Ovary (tissue), 3 donors: ENCODE results near the gene SUSD6.

ENCODE experiments used
- CTCF ChIP-seq, 3 donors: fragments of 450-650 bp in 2 of 3; fragments of 200-600 bp in 1 of 3; IDR thresholded peaks; one replicate each; pipeline versions ENCODE4 v1.5.1 to v1.8.0; 2016 to 2022; ENCODE audit warnings: antibody characterized with exemption in 3 of 3, mild to moderate bottlenecking in 1 of 3
- POLR2A ChIP-seq: fragments of 450-650 bp; IDR thresholded peaks from one replicate; pipeline ENCODE4 v1.6.1; 2017; ENCODE audit warnings: antibody characterized with exemption, mild to moderate bottlenecking, moderate library complexity
- donor health status: DM: no; HTN: no; CAD: no.

GRCh38 chr14:69688299-69688649 lies 76.9 kb downstream of the SUSD6 start:
- TF ChIP-seq POLR2A (no peak), CTCF (IDR thresholded peaks at IDR 0.05) (no peak)
